HEK293 (cell line): ENCODE data around the gene PRM1.

Experiments
- CTCF ChIA-PET: fragments of 350-600 bp; formaldehyde crosslinking; extraction: SDS; loops from one replicate; lab custom pipeline; 2021; ENCODE audit warnings: antibody characterized with exemption; lab: Yijun Ruan, JAX
- POLR2A ChIA-PET: fragments of 300-600 bp; formaldehyde crosslinking; extraction: SDS; loops from one replicate; lab custom pipeline; 2020; ENCODE audit warnings: antibody characterized with exemption, inconsistent platforms; lab: Yijun Ruan, JAX
- H3K27ac ChIP-seq: fragments of 200-500 bp; sonication (Bioruptor generic); 2 replicates; pipeline ENCODE4 v1.5.1; 2014; ENCODE audit warnings: low read depth, low read length, control low read depth, inconsistent platforms; ENCODE audit errors: extremely low read depth
- H3K36me3 ChIP-seq, 2 experiments: fragments of 200-500 bp in 1 of 2; sonication (Bioruptor generic) in 1 of 2; 1 replicate in 1 of 2; 2 replicates in 1 of 2; pipeline ENCODE4 v1.5.1; 2014 to 2017; ENCODE audit warnings: inconsistent platforms in 2 of 2, low read length in 2 of 2; ENCODE audit not compliant: control insufficient read depth in 2 of 2, insufficient read depth in 1 of 2
- H3K4me1 ChIP-seq: fragments of 200-500 bp; sonication (Bioruptor generic); 2 replicates; pipeline ENCODE4 v1.5.1; 2014; ENCODE audit warnings: mild to moderate bottlenecking, low read length, inconsistent platforms; ENCODE audit not compliant: control insufficient read depth, insufficient read depth
- H3K4me3 ChIP-seq: 2 replicates; pipeline ENCODE4 v1.5.1; 2011; ENCODE audit warnings: low read depth, mild to moderate bottlenecking, control low read depth, low read length, moderate library complexity
- H3K9me3 ChIP-seq: fragments of 200-500 bp; sonication (Bioruptor generic); 2 replicates; pipeline ENCODE4 v1.5.1; 2014; ENCODE audit warnings: low read depth, low read length, inconsistent platforms; ENCODE audit not compliant: control insufficient read depth, insufficient read depth
- FEZF1 ChIP-seq: fragments of 450-650 bp; formaldehyde crosslinking; IDR thresholded peaks from 2 replicates; pipeline ENCODE4 v1.5.1; 2016; ENCODE audit warnings: missing biosample characterization, missing genetic modification characterization
- PRDM1 ChIP-seq: fragments of 450-650 bp; formaldehyde crosslinking; IDR thresholded peaks from 2 replicates; pipeline ENCODE4; 2016; ENCODE audit warnings: missing biosample characterization, missing genetic modification characterization
- ZIC2 ChIP-seq: fragments of 450-650 bp; formaldehyde crosslinking; IDR thresholded peaks from 2 replicates; pipeline ENCODE4 v1.5.1; 2016; ENCODE audit warnings: missing biosample characterization, missing genetic modification characterization
- ZNF112 ChIP-seq: fragments of 450-650 bp; formaldehyde crosslinking; IDR thresholded peaks from 2 replicates; pipeline ENCODE4 v1.5.0; 2017; ENCODE audit warnings: missing biosample characterization, missing genetic modification characterization
- ZNF121 ChIP-seq: fragments of 450-650 bp; formaldehyde crosslinking; IDR thresholded peaks from 2 replicates; pipeline ENCODE4 v1.5.1; 2016; ENCODE audit warnings: missing biosample characterization, missing genetic modification characterization
- ZNF248 ChIP-seq: fragments of 450-650 bp; formaldehyde crosslinking; IDR thresholded peaks from 2 replicates; pipeline ENCODE4 v1.5.1; 2017; ENCODE audit warnings: missing biosample characterization, missing genetic modification characterization
- ZNF426 ChIP-seq: fragments of 450-650 bp; formaldehyde crosslinking; IDR thresholded peaks from 2 replicates; pipeline ENCODE4 v1.5.1; 2017; ENCODE audit warnings: missing biosample characterization, missing genetic modification characterization, mild to moderate bottlenecking, inconsistent platforms, moderate library complexity
- ZNF664 ChIP-seq: fragments of 450-650 bp; formaldehyde crosslinking; IDR thresholded peaks from 2 replicates; pipeline ENCODE4 v1.5.1; 2016; ENCODE audit warnings: missing biosample characterization, missing genetic modification characterization
- ZNF785 ChIP-seq: fragments of 450-650 bp; formaldehyde crosslinking; IDR thresholded peaks from 2 replicates; pipeline ENCODE4 v1.5.1; 2016; ENCODE audit warnings: missing biosample characterization, missing genetic modification characterization
- TF ChIP-seq, protein P1 (sequence below): fragments of 450-650 bp; formaldehyde crosslinking; IDR thresholded peaks from 2 replicates; pipeline ENCODE4 v1.5.1; 2017; ENCODE audit warnings: missing biosample characterization, mild to moderate bottlenecking, missing genetic modification characterization, moderate library complexity
- TF ChIP-seq, protein P2 (sequence below): fragments of 450-650 bp; formaldehyde crosslinking; IDR thresholded peaks from 2 replicates; pipeline ENCODE4 v1.5.1; 2017; ENCODE audit warnings: missing biosample characterization, missing genetic modification characterization
- TF ChIP-seq, protein P3 (sequence below): fragments of 450-650 bp; formaldehyde crosslinking; IDR thresholded peaks from 2 replicates; pipeline ENCODE4 v1.5.1; 2016; ENCODE audit warnings: missing biosample characterization, missing genetic modification characterization

Gene PRM1

DNA sequence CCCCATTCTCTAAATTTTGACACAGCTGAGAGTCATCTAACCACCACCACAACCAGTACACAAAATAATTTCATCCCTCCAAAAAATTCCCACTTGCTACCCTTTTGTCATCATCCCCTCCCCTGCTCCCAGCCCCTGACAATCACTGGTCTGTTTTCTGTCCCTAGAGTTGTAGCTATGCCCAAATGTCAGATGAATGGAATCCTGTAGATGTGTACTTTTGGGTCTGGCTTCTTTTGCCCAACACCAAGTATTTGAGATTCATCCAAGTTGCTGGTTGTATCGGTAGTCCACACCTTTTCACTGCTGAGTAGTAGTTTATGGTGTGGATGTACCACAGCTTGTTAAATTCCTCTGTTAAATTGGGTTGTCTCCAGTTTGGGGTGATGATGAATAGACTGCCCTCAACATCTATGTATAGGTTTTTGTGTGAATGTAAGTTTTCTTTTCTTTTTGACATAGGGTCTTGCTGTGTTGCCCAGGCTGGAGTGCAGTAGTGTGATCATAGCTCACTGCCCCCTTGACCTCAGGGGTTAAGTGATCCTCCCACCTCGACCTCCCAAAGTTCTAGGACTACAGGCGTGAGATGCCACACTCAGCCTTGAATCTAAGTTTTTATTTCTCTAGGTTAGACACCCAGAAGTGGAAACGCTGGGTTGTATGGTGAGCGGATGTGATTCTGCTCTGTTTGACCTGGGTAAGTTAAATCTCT lies 49.6 kb upstream of the PRM1 start:
- no peak overlapping the region for H3K27ac ChIP-seq
- no peaks in the 10 kb centered on the region for H3K36me3 ChIP-seq
- POLR2A ChIA-PET = interaction anchor here (2.8 kb wide), 1 partner anchor 75 kb away, joined by 16 read pairs; the partner anchor contains the start of gene SOCS1
- H3K9me3 ChIP-seq = no peaks in the 10 kb centered on the region
- CTCF ChIA-PET = interaction anchor here (0.6 kb wide), 3 partner anchors 13 to 369 kb away, joined by 3 to 4 read pairs (median 3); no protein-coding TSS in a partner anchor
- TF ChIP-seq, protein P1, sequence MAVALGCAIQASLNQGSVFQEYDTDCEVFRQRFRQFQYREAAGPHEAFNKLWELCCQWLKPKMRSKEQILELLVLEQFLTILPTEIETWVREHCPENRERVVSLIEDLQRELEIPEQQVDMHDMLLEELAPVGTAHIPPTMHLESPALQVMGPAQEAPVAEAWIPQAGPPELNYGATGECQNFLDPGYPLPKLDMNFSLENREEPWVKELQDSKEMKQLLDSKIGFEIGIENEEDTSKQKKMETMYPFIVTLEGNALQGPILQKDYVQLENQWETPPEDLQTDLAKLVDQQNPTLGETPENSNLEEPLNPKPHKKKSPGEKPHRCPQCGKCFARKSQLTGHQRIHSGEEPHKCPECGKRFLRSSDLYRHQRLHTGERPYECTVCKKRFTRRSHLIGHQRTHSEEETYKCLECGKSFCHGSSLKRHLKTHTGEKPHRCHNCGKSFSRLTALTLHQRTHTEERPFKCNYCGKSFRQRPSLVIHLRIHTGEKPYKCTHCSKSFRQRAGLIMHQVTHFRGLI (tag by site-specific recombination) = no peak
- TF ChIP-seq ZNF426 (tag by site-specific recombination) (no peak), ZNF785 (tag by site-specific recombination) (no peak), ZNF112 (tag by site-specific recombination) (no peak), ZNF121 (0 out of 2 replicates have a peak, but pooled peaks have one; percentile 43), ZIC2 (tag by site-specific recombination) (no peak), ZNF248 (tag by site-specific recombination) (no peak)
- TF ChIP-seq, protein P2, sequence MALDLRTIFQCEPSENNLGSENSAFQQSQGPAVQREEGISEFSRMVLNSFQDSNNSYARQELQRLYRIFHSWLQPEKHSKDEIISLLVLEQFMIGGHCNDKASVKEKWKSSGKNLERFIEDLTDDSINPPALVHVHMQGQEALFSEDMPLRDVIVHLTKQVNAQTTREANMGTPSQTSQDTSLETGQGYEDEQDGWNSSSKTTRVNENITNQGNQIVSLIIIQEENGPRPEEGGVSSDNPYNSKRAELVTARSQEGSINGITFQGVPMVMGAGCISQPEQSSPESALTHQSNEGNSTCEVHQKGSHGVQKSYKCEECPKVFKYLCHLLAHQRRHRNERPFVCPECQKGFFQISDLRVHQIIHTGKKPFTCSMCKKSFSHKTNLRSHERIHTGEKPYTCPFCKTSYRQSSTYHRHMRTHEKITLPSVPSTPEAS (tag by site-specific recombination) = no peak
- no peaks in the 10 kb centered on the region for H3K4me1 ChIP-seq
- H3K4me3 ChIP-seq = no peak overlapping the region

DNA sequence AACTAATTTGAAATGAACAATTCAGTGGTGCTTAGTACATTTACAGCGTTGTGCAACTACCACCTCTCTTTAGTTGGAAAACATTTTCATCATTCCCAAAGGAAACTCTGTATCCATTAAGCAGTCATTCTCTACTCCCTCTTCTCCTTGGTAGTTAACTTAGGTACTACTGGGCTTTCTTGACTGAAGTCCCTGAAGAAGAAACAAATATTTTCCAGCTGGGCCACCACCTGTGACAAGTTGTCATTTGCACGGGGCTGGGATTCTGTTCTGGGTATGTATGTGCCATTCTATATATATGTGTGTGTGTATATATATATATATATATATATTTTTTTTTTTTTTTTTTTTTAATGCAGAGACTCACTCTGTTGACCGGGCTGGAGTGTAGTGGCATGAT lies 48.8 kb upstream of the PRM1 start:
- Histone ChIP-seq H3K36me3 (no peaks in the 10 kb centered on the region), H3K4me3 (no peak overlapping the region), H3K9me3 (no peaks in the 10 kb centered on the region), H3K27ac (no peak overlapping the region), H3K4me1 (no peaks in the 10 kb centered on the region)
- TF ChIP-seq, protein P3, sequence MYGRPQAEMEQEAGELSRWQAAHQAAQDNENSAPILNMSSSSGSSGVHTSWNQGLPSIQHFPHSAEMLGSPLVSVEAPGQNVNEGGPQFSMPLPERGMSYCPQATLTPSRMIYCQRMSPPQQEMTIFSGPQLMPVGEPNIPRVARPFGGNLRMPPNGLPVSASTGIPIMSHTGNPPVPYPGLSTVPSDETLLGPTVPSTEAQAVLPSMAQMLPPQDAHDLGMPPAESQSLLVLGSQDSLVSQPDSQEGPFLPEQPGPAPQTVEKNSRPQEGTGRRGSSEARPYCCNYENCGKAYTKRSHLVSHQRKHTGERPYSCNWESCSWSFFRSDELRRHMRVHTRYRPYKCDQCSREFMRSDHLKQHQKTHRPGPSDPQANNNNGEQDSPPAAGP (tag by site-specific recombination) = no peak
- peak; percentile 66; the same call in 1 of the 2 replicates for TF ChIP-seq ZNF664 (tag by site-specific recombination)
- POLR2A ChIA-PET = interaction anchor here (2.8 kb wide), 1 partner anchor 74 kb away, joined by 16 read pairs; the partner anchor contains the start of gene SOCS1
- CTCF ChIA-PET = interaction anchor here (0.6 kb wide), 1 partner anchor 53 kb away, joined by 4 read pairs; no protein-coding TSS in a partner anchor

DNA sequence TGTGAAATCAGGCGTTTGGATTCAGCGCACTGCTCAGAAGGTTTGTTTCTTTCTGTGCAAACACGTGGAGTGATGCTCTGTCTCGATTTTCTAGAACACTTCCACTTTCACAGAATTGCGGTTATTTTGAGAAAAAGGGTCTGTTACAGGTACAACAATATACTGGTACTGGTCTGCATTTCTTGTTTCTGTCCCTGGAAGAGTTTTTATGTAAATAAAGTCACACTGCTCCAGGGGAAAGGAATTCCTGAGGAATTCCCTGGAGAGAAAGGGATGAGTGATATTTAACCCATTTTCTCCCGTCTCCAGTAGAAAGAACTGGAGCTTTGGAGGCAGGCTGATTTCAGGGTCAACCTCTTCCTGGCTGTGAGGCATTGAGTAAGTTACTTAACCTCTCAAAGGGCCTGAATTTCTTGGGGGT lies 48.0 kb upstream of the PRM1 start:
- Histone ChIP-seq H3K9me3 (no peaks in the 10 kb centered on the region), H3K27ac (no peak overlapping the region), H3K4me1 (no peaks in the 10 kb centered on the region), H3K4me3 (no peak overlapping the region), H3K36me3 (no peaks in the 10 kb centered on the region)
- TF ChIP-seq FEZF1 (tag by site-specific recombination) (no peak), PRDM1 (tag by site-specific recombination) (peak; percentile 60)
- POLR2A ChIA-PET = interaction anchor here (0.9 to 2.8 kb wide), 2 partner anchors 17 to 73 kb away, joined by 8 to 16 read pairs; partner anchors contain the start of gene SOCS1
- CTCF ChIA-PET = no interaction called here
